Measurements from ENCODE around the gene FRAT1. TPM values are rescaled to one million over a fixed set of nuclear protein-coding genes. Genes with fewer than 3 reads are reported as not detected.
A peak's percentile ranks its signal among the peaks of the same experiment; 100 is the strongest.

The FRAT1 gene
- total and polyA plus RNA-seq, 10 of the 15 experiments (the other 5 are each of a cell fraction or from before 2014, with no cell fraction given), result 0.07 to 0.73 (median 0.26) TPM

- no TSS peak for BruUV-seq (replicated peaks)
- Histone ChIP-seq H3K27me3 (replicated peaks in 1 of 2; ENCODE audit: control insufficient read depth in 2 of 2, insufficient read depth in 2 of 2, low read length in 1 of 2) (no peaks in the 10 kb centered on the region), H3K9me3 (replicated peaks; ENCODE audit: control insufficient read depth, insufficient read depth, low read length) (no peaks in the 10 kb centered on the region), H3K4me1 (ENCODE audit: control insufficient read depth, insufficient read depth, low read length) (no peaks in the 10 kb centered on the region; the same call in 1 of the 2 replicates), H4K20me1 (ENCODE audit: control insufficient read depth, insufficient read depth) (no peaks in the 10 kb centered on the region), H3K4me3 (peak overlapping the region; percentile 90), H3K27ac (ENCODE audit: control insufficient read depth, insufficient read depth) (peak overlapping the region; percentile 60), H3K36me3 (ENCODE audit: control insufficient read depth in 2 of 2, insufficient read depth in 2 of 2, low read length in 1 of 2) (no peaks in the 10 kb centered on the region), H3K4me2 (ENCODE audit: control insufficient read depth, insufficient read depth) (peak overlapping the region; percentile 72), H2AFZ (ENCODE audit: control insufficient read depth, low read depth, low read length) (peak overlapping the region; percentile 92), H3K9ac (ENCODE audit: control insufficient read depth, insufficient read depth, low read length) (peak overlapping the region; percentile 87), H3K79me2 (ENCODE audit: control insufficient read depth, insufficient read depth, low read length) (peaks cover 27% of the 10 kb centered on the region)
- ATAC-seq (no peak; the same call in 2 of the 3 replicates), DNase-seq (ENCODE audit: low read depth, low spot score) (no peak), FAIRE-seq (no peak)
- TF ChIP-seq E4F1 (IDR thresholded peaks at IDR 0.05; ENCODE audit: borderline replicate concordance, partially characterized antibody) (no peak), ZBTB40 (IDR thresholded peaks at IDR 0.05; ENCODE audit: borderline replicate concordance) (0 out of 2 replicates have a peak, but pooled peaks have one; percentile 16), BCL11A (IDR thresholded peaks at IDR 0.05; ENCODE audit: low read depth, low read length) (no peak), ZNF622 (IDR thresholded peaks at IDR 0.05) (no peak)
- ChIA-PET CTCF (interaction anchor here (0.9 to 4.0 kb wide), 3 partner anchors 13 to 290 kb away, joined by 3 to 22 read pairs (median 4); no protein-coding TSS in a partner anchor), POLR2A (interaction anchor here (0.5 to 1.5 kb wide), 2 partner anchors 14 to 42 kb away, joined by 4 to 5 read pairs; no protein-coding TSS in a partner anchor), RAD21 (ENCODE audit: unreplicated experiment) (no interaction called here), SMC1A (ENCODE audit: uncharacterized antibody, unreplicated experiment) (interaction anchor here (1.3 to 1.9 kb wide), 2 partner anchors 10 to 13 kb away, joined by 3 to 7 read pairs; no protein-coding TSS in a partner anchor)
- WGBS (ENCODE audit: insufficient coverage, insufficient replicate concordance, low lambda C conversion rate, missing lambda C conversion rate), result 50% methylated on average over 25 of the region's 25 CpGs
- intact Hi-C loops (cut with micrococcal nuclease; ENCODE audit: unreplicated experiment), result loop anchor here (1.0 to 5.0 kb wide), 2 partner anchors 41 to 207 kb away; partner anchors contain the start of genes FRAT2, MMS19 and UBTD1
- in situ Hi-C loops (cut with MboI), result no loop called here
Observed at GRCh38 chr10:97291357-97292096, 27.5 kb upstream of the FRAT1 start.
